Endothelial cell of umbilical vein (primary cell): Measurements from ENCODE around the gene DDOST. TPM values are rescaled to one million over a fixed set of nuclear protein-coding genes. Genes with fewer than 3 reads are reported as not detected.

ENCODE experiments used
- BruUV-seq: library from RNA; stranded (reverse); fragments of 400-500 nt; replicated peaks from 2 replicates; lab custom pipeline; 2021; lab: Mats Ljungman, UMichigan
- CTCF ChIA-PET: fragments of 300-600, 350-600 bp; sonication (Branson Sonifier 250); formaldehyde crosslinking; loops from one replicate; lab custom pipeline; 2021; ENCODE audit warnings: antibody characterized with exemption, inconsistent platforms; lab: Charles Lee
- POLR2A ChIA-PET: fragments of 300-600, 350-600 bp; sonication (Branson Sonifier 250); formaldehyde crosslinking; loops from one replicate; lab custom pipeline; 2021; ENCODE audit warnings: antibody characterized with exemption, inconsistent platforms; lab: Charles Lee
- DNase-seq: peaks from one replicate; pipeline ENCODE4 v3.0.0-alpha.2; 2011; ENCODE audit warnings: low read depth, low spot score
- FAIRE-seq: peaks from 2 replicates; lab custom pipeline; 2011; peaks lifted over from hg19 to GRCh38; lab: Jason Lieb, UNC
- H2AFZ ChIP-seq: 2 replicates; pipeline ENCODE4 v1.6.0; 2012; ENCODE audit warnings: low read depth, low read length, control low read depth, inconsistent platforms
- H3K27ac ChIP-seq: 2 replicates; pipeline ENCODE4 v1.5.1; 2011; ENCODE audit warnings: low read depth, mild to moderate bottlenecking, control low read depth, low read length, moderate library complexity; ENCODE audit not compliant: insufficient read depth
- H3K27me3 ChIP-seq, 2 experiments: 2 replicates each; pipeline versions ENCODE4 v1.6.0 to v1.6.1; 2011; ENCODE audit warnings: low read length in 2 of 2, mixed read lengths in 1 of 2; ENCODE audit not compliant: control insufficient read depth in 2 of 2, insufficient read depth in 2 of 2
- H3K36me3 ChIP-seq, 2 experiments: 2 replicates in 1 of 2; 3 replicates in 1 of 2; pipeline ENCODE4 v1.5.1; 2011; ENCODE audit warnings: low read length in 2 of 2, mild to moderate bottlenecking in 1 of 2, moderate library complexity in 1 of 2; ENCODE audit not compliant: control insufficient read depth in 2 of 2, insufficient read depth in 2 of 2; ENCODE audit errors: extremely low read depth in 1 of 2
- H3K4me1 ChIP-seq: 3 replicates; pipeline ENCODE4 v1.5.1; 2011; ENCODE audit warnings: mild to moderate bottlenecking, low read length; ENCODE audit not compliant: control insufficient read depth, insufficient read depth; ENCODE audit errors: extremely low read depth
- H3K4me2 ChIP-seq: 2 replicates; pipeline ENCODE4 v1.6.1; 2011; ENCODE audit warnings: low read length, control low read depth, mixed read lengths; ENCODE audit not compliant: insufficient read depth
- H3K4me3 ChIP-seq, 3 experiments: fragments of 200-600 bp in 1 of 3; sonication (generic), shearing (Covaris generic) in 1 of 3; replicated peaks in 1 of 3; 2 replicates each; pipeline ENCODE4 v1.5.1; 2011 to 2016; ENCODE audit warnings: control low read depth in 3 of 3, low read length in 3 of 3, mild to moderate bottlenecking in 2 of 3, inconsistent platforms in 1 of 3, low read depth in 1 of 3, moderate library complexity in 1 of 3; ENCODE audit not compliant: insufficient read depth in 1 of 3
- H3K79me2 ChIP-seq: 2 replicates; pipeline ENCODE4 v1.6.0; 2012; ENCODE audit warnings: low read length, inconsistent platforms; ENCODE audit not compliant: control insufficient read depth, insufficient read depth
- H3K9ac ChIP-seq: replicated peaks from 2 replicates; pipeline ENCODE3; 2011; ENCODE audit warnings: low read length, control low read depth; ENCODE audit not compliant: insufficient read depth; ENCODE audit errors: extremely low read depth
- H3K9me1 ChIP-seq: replicated peaks from 3 replicates; pipeline ENCODE4 v1.6.0; 2011; ENCODE audit warnings: mild to moderate bottlenecking, low read length; ENCODE audit not compliant: control insufficient read depth, insufficient read depth; ENCODE audit errors: extremely low read depth
- H3K9me3 ChIP-seq: replicated peaks from 2 replicates; pipeline ENCODE4 v1.5.1; 2012; ENCODE audit warnings: low read length, inconsistent platforms; ENCODE audit not compliant: control insufficient read depth, insufficient read depth
- H4K20me1 ChIP-seq: replicated peaks from 2 replicates; pipeline ENCODE3; 2011; ENCODE audit warnings: mild to moderate bottlenecking, low read length; ENCODE audit not compliant: control insufficient read depth, insufficient read depth; ENCODE audit errors: extremely low read depth
- EZH2 ChIP-seq: IDR thresholded peaks from 2 replicates; pipeline ENCODE4 v1.6.1; 2012; ENCODE audit warnings: borderline replicate concordance, low read depth, mild to moderate bottlenecking, moderate library complexity, low read length, inconsistent platforms; ENCODE audit not compliant: severe bottlenecking
- FOS ChIP-seq: IDR thresholded peaks from 2 replicates; pipeline ENCODE4 v1.6.1; 2011; ENCODE audit warnings: mild to moderate bottlenecking, low read length, moderate library complexity, borderline replicate concordance; ENCODE audit not compliant: insufficient read depth
- GATA2 ChIP-seq: IDR thresholded peaks from 2 replicates; pipeline ENCODE4 v1.7.0; 2011; ENCODE audit warnings: low read depth, mild to moderate bottlenecking, moderate library complexity, mixed read lengths, low read length; ENCODE audit not compliant: insufficient read length, insufficient read depth
- JUN ChIP-seq: IDR thresholded peaks from 2 replicates; pipeline ENCODE4 v1.6.1; 2011; ENCODE audit warnings: borderline replicate concordance, low read depth; ENCODE audit not compliant: insufficient read length, insufficient read depth
- MAX ChIP-seq: IDR thresholded peaks from 2 replicates; pipeline ENCODE4 v1.6.1; 2011; ENCODE audit not compliant: insufficient read depth, insufficient read length
- MYC ChIP-seq: IDR thresholded peaks from one replicate; pipeline ENCODE4 v1.6.1; 2011; ENCODE audit warnings: mild to moderate bottlenecking, low read depth, low read length
- POLR2A ChIP-seq: IDR thresholded peaks from 2 replicates; pipeline ENCODE4 v1.6.1; 2012; ENCODE audit warnings: low read depth, mild to moderate bottlenecking, control low read depth, low read length
- POLR2AphosphoS5 ChIP-seq: IDR thresholded peaks from 2 replicates; pipeline ENCODE4 v1.6.1; 2012; ENCODE audit warnings: low read depth, mild to moderate bottlenecking, control low read depth, low read length, moderate library complexity; ENCODE audit not compliant: insufficient read depth
- dilution Hi-C: fragments of 300-500 bp; cut with MboI; formaldehyde crosslinking; loops from one replicate; pipeline ENCODE4 v1.15.0; 2019; ENCODE audit warnings: low sequenced_read_pairs; ENCODE audit not compliant: extremely low pct_ligation_motif_present
- intact Hi-C: fragments of 100-400 bp; cut with micrococcal nuclease; formaldehyde crosslinking; loops from one replicate; pipeline ENCODE4 v1.10.0; 2022
- polyA plus RNA-seq, 4 experiments: library from polyadenylated mRNA; depleted of rRNA in 3 of 4; stranded (reverse) in 3 of 4; unstranded in 1 of 4; fragments of >200 nt; gene quantifications; 2 replicates each; pipeline versions ENCODE4 v1.2.1 to v1.2.3, GENCODE V29; 2011 to 2012; ENCODE audit warnings: missing spikeins in 1 of 4
- total RNA-seq: library from RNA; stranded (reverse); gene quantifications from 2 replicates; pipeline ENCODE4 v1.2.3, GENCODE V29; 2021
- TF ChIP-seq, protein P1 (sequence below), 2 donors: IDR thresholded peaks; 1 replicate in 1 of 2; 2 replicates in 1 of 2; pipeline ENCODE4 v1.5.1; 2011; ENCODE audit warnings: low read length in 2 of 2, mild to moderate bottlenecking in 2 of 2, moderate library complexity in 2 of 2, control low read depth in 1 of 2, inconsistent platforms in 1 of 2, low read depth in 1 of 2; ENCODE audit not compliant: insufficient read depth in 1 of 2; ENCODE audit errors: extremely low read depth in 1 of 2

The DDOST gene
- total and polyA plus RNA-seq, 2 donors (not counting 3 experiments of a cell fraction or from before 2014, with no cell fraction given), result 319 to 533 TPM

DNA sequence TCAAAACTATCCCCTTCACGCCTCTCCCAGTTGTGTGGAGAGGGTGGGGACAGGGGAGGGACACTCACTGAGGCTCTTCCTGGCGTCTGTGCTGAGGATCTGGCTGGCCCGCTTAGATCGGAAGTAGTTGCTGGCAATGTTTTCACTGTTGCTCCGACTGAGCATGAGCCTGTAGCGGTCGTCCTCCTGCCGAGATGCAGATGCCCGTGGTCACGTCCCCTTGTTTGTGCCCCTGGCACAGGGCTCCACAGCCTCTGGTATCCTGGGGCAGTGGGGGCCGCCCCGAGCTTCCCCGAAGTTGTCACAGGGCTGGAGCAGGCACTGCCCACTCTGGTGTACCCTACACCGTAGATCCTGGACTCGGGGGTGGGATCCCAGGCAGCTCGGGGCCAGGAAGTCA is 5.0 kb upstream of the DDOST start:
- H3K79me2 ChIP-seq, result peaks cover under 1% of the 10 kb centered on the region
- no peak overlapping the region for H3K4me2 ChIP-seq
- H3K36me3 ChIP-seq, result no peaks in the 10 kb centered on the region
- no TSS peak for BruUV-seq
- peak; percentile 67 for FAIRE-seq
- H2AFZ ChIP-seq, result peak overlapping the region; percentile 80
- no peaks in the 10 kb centered on the region for H3K9me3 ChIP-seq
- H3K4me3 ChIP-seq, result no peak overlapping the region
- H3K27me3 ChIP-seq, result no peaks in the 10 kb centered on the region
- intact Hi-C loops (no loop called here), dilution Hi-C loops (no loop called here)
- peak; percentile 10 for DNase-seq
- H3K9me1 ChIP-seq, result no peaks in the 10 kb centered on the region
- no peaks in the 10 kb centered on the region for H4K20me1 ChIP-seq
- peaks cover 8% of the 10 kb centered on the region for H3K4me1 ChIP-seq
- ChIA-PET POLR2A (no interaction called here), CTCF (no interaction called here)
- peak overlapping the region; percentile 4 for H3K27ac ChIP-seq
- H3K9ac ChIP-seq, result no peak overlapping the region
- no peak for TF ChIP-seq FOS
- no peak for TF ChIP-seq JUN
- no peak for TF ChIP-seq EZH2
- no peak for TF ChIP-seq POLR2AphosphoS5
- TF ChIP-seq MYC, result no peak
- TF ChIP-seq POLR2A, result no peak
- TF ChIP-seq, protein P1, sequence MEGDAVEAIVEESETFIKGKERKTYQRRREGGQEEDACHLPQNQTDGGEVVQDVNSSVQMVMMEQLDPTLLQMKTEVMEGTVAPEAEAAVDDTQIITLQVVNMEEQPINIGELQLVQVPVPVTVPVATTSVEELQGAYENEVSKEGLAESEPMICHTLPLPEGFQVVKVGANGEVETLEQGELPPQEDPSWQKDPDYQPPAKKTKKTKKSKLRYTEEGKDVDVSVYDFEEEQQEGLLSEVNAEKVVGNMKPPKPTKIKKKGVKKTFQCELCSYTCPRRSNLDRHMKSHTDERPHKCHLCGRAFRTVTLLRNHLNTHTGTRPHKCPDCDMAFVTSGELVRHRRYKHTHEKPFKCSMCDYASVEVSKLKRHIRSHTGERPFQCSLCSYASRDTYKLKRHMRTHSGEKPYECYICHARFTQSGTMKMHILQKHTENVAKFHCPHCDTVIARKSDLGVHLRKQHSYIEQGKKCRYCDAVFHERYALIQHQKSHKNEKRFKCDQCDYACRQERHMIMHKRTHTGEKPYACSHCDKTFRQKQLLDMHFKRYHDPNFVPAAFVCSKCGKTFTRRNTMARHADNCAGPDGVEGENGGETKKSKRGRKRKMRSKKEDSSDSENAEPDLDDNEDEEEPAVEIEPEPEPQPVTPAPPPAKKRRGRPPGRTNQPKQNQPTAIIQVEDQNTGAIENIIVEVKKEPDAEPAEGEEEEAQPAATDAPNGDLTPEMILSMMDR (IDR thresholded peaks at IDR 0.05; ENCODE audit: extremely low read depth in 1 of 2, insufficient read depth in 1 of 2, low read depth in 1 of 2, low read length in 2 of 2), result no peak
- TF ChIP-seq GATA2, result no peak
- no peak for TF ChIP-seq MAX
